CD4-positive, alpha-beta T cell treated with Interleukin-6 for 4 hours (primary cell): ENCODE measurements around the gene TBX19.

Experiments used
- DNase-seq: peaks from one replicate; pipeline ENCODE4 v3.0.0-alpha.2; 2020; ENCODE audit warnings: mixed read lengths

Gene TBX19

GRCh38 chr1:168285521-168285790 lies 4.8 kb downstream of the TBX19 start:
- DNase-seq = no peak

GRCh38 chr1:168285971-168286927 lies 5.6 kb downstream of the TBX19 start:
- no peak for DNase-seq

- no peak for DNase-seq
Observed at GRCh38 chr1:168287237-168287664, 6.6 kb downstream of the TBX19 start.

GRCh38 chr1:168288311-168289052 lies 7.8 kb downstream of the TBX19 start:
- no peak for DNase-seq

GRCh38 chr1:168291222-168291837 lies 10.7 kb downstream of the TBX19 start:
- no peak for DNase-seq

GRCh38 chr1:168293356-168293755 lies 12.7 kb downstream of the TBX19 start:
- DNase-seq = no peak

GRCh38 chr1:168295411-168296114 lies 14.9 kb downstream of the TBX19 start:
- DNase-seq = no peak

- no peak for DNase-seq
Observed at GRCh38 chr1:168297019-168297730, 16.5 kb downstream of the TBX19 start.

GRCh38 chr1:168298446-168298845 lies 17.8 kb downstream of the TBX19 start:
- no peak for DNase-seq

GRCh38 chr1:168300626-168301025 lies 19.9 kb downstream of the TBX19 start:
- no peak for DNase-seq

GRCh38 chr1:168301664-168302320 lies 21.1 kb downstream of the TBX19 start:
- no peak for DNase-seq

GRCh38 chr1:168303716-168304540 lies 23.3 kb downstream of the TBX19 start:
- DNase-seq = no peak

- DNase-seq = no peak
Observed at GRCh38 chr1:168304865-168305264, 24.2 kb downstream of the TBX19 start.

- no peak for DNase-seq
Observed at GRCh38 chr1:168312718-168313604, 32.3 kb downstream of the TBX19 start.

- DNase-seq = no peak
Observed at GRCh38 chr1:168316142-168316541, 35.5 kb downstream of the TBX19 start.

- no peak for DNase-seq
Observed at GRCh38 chr1:168317309-168317708, 36.6 kb downstream of the TBX19 start.

GRCh38 chr1:168319691-168320090 lies 39.0 kb downstream of the TBX19 start:
- DNase-seq = no peak

- DNase-seq = no peak
Observed at GRCh38 chr1:168320149-168320548, 39.5 kb downstream of the TBX19 start.

GRCh38 chr1:168320800-168321450 lies 40.2 kb downstream of the TBX19 start:
- no peak for DNase-seq
